GM12892 (cell line): ENCODE results near the gene MKRN2OS.

Experiments
- POLR2A ChIP-seq: IDR thresholded peaks from 2 replicates; pipeline ENCODE4 v1.6.1; 2011; ENCODE audit warnings: low read depth, low read length, control low read depth
- POLR2AphosphoS5 ChIP-seq: IDR thresholded peaks from 2 replicates; pipeline ENCODE4 v1.6.1; 2011; ENCODE audit warnings: low read depth, low read length, control low read depth
- TAF1 ChIP-seq: IDR thresholded peaks from 2 replicates; pipeline ENCODE4 v1.6.1; 2011; ENCODE audit warnings: low read depth, mild to moderate bottlenecking, control low read depth, low read length, borderline replicate concordance

GRCh38 chr3:12501360-12502020 is 43.8 kb downstream of the MKRN2OS start:
- TF ChIP-seq POLR2A (no peak), POLR2AphosphoS5 (no peak), TAF1 (no peak)
